IMR-90 (cell line): ENCODE data around the gene RASGRP1. TPM values are rescaled to one million over a fixed set of nuclear protein-coding genes. Genes with fewer than 3 reads are reported as not detected.

Experiments
- ATAC-seq: fragments of 200-7000 bp; cut with Tn5 transposase; 2 replicates; pipeline ENCODE4 v1.9.1; 2020; ENCODE audit warnings: low read depth, mild to moderate bottlenecking, moderate library complexity
- BruUV-seq: library from RNA; stranded (reverse); fragments of 400-500 nt; replicated peaks from 2 replicates; lab custom pipeline; 2021; lab: Mats Ljungman, UMichigan
- CTCF ChIA-PET: fragments of 300-600 bp; formaldehyde crosslinking; extraction: SDS; loops from one replicate; lab custom pipeline; 2021; ENCODE audit warnings: antibody characterized with exemption; lab: Yijun Ruan, JAX
- POLR2A ChIA-PET: fragments of 300-600 bp; sonication (Branson Sonifier 250); formaldehyde crosslinking; loops from one replicate; lab custom pipeline; 2022; ENCODE audit warnings: antibody characterized with exemption; ENCODE audit not compliant: unreplicated experiment; lab: Charles Lee
- DNase-seq: peaks from one replicate; pipeline ENCODE4 v3.0.0; 2013
- H2AFZ ChIP-seq: replicated peaks from 2 replicates; pipeline ENCODE3; 2013; ENCODE audit warnings: low read length, mild to moderate bottlenecking; ENCODE audit not compliant: poor library complexity
- H2AK5ac ChIP-seq: 2 replicates; pipeline ENCODE4 v1.6.1; 2013; ENCODE audit warnings: low read depth, low read length, inconsistent platforms
- H2AK9ac ChIP-seq: replicated peaks from 2 replicates; pipeline ENCODE3; 2013; ENCODE audit warnings: mild to moderate bottlenecking, low read depth, low read length, moderate library complexity; ENCODE audit not compliant: poor library complexity
- H2BK120ac ChIP-seq: 2 replicates; pipeline ENCODE4 v1.6.1; 2013; ENCODE audit warnings: low read depth, low read length, inconsistent platforms
- H2BK15ac ChIP-seq: 3 replicates; pipeline ENCODE4 v1.6.1; 2013; ENCODE audit warnings: low read depth, low read length, inconsistent platforms
- H2BK20ac ChIP-seq: 2 replicates; pipeline ENCODE4 v1.6.1; 2013; ENCODE audit warnings: low read depth, mild to moderate bottlenecking, inconsistent platforms, low read length, moderate library complexity
- H2BK5ac ChIP-seq: 2 replicates; pipeline ENCODE4 v1.6.1; 2013; ENCODE audit warnings: mild to moderate bottlenecking, low read depth, low read length, inconsistent platforms; ENCODE audit not compliant: poor library complexity, severe bottlenecking
- H3K14ac ChIP-seq: replicated peaks from 2 replicates; pipeline ENCODE4 v1.6.1; 2013; ENCODE audit warnings: low read depth, low read length, inconsistent platforms
- H3K18ac ChIP-seq: 2 replicates; pipeline ENCODE4 v1.6.1; 2013; ENCODE audit warnings: low read depth, low read length, control low read depth
- H3K23ac ChIP-seq: 2 replicates; pipeline ENCODE4 v1.6.1; 2013; ENCODE audit warnings: low read depth, low read length, inconsistent platforms
- H3K27ac ChIP-seq: 2 replicates; pipeline ENCODE4 v1.5.1; 2013; ENCODE audit warnings: mild to moderate bottlenecking, control low read depth, low read length; ENCODE audit not compliant: insufficient read depth
- H3K27me3 ChIP-seq: 2 replicates; pipeline ENCODE4 v1.6.1; 2013; ENCODE audit warnings: low read length; ENCODE audit not compliant: control insufficient read depth, insufficient read depth
- H3K36me3 ChIP-seq: 2 replicates; pipeline ENCODE4 v1.6.1; 2013; ENCODE audit warnings: low read length, mixed read lengths; ENCODE audit not compliant: control insufficient read depth, insufficient read depth
- H3K4ac ChIP-seq: 2 replicates; pipeline ENCODE4 v1.6.1; 2013; ENCODE audit warnings: low read depth, low read length, inconsistent platforms
- H3K4me1 ChIP-seq: 2 replicates; pipeline ENCODE4 v1.6.1; 2013; ENCODE audit warnings: low read length, mixed read lengths; ENCODE audit not compliant: control insufficient read depth, insufficient read depth
- H3K4me2 ChIP-seq: 2 replicates; pipeline ENCODE4 v1.6.1; 2013; ENCODE audit warnings: low read depth, mild to moderate bottlenecking, control low read depth, low read length, moderate library complexity
- H3K4me3 ChIP-seq: 2 replicates; pipeline ENCODE4 v1.5.1; 2013; ENCODE audit warnings: low read depth, mild to moderate bottlenecking, control low read depth, low read length, moderate library complexity; ENCODE audit not compliant: insufficient read depth
- H3K56ac ChIP-seq: 2 replicates; pipeline ENCODE4 v1.6.1; 2013; ENCODE audit warnings: low read length, inconsistent platforms; ENCODE audit not compliant: insufficient read depth; ENCODE audit errors: extremely low read depth
- H3K79me1 ChIP-seq, 2 experiments: 2 replicates each; pipeline ENCODE4 v1.6.1; 2013; ENCODE audit warnings: low read length in 2 of 2, inconsistent platforms in 1 of 2, low read depth in 1 of 2
- H3K9ac ChIP-seq: 2 replicates; pipeline ENCODE4 v1.6.1; 2013; ENCODE audit warnings: low read depth, low read length, control low read depth
- H3K9me1 ChIP-seq: 2 replicates; pipeline ENCODE4 v1.6.1; 2013; ENCODE audit warnings: low read length, inconsistent platforms; ENCODE audit not compliant: insufficient read depth
- H3K9me3 ChIP-seq: 2 replicates; pipeline ENCODE4 v1.6.1; 2013; ENCODE audit warnings: low read length; ENCODE audit not compliant: control insufficient read depth, insufficient read depth
- H4K20me1 ChIP-seq: 2 replicates; pipeline ENCODE4 v1.6.1; 2013; ENCODE audit warnings: low read length, inconsistent platforms; ENCODE audit not compliant: insufficient read depth
- H4K5ac ChIP-seq: 2 replicates; pipeline ENCODE4 v1.6.1; 2013; ENCODE audit warnings: mild to moderate bottlenecking, low read depth, low read length, control low read depth
- H4K8ac ChIP-seq, 2 experiments: 2 replicates each; pipeline ENCODE4 v1.6.1; 2013; ENCODE audit warnings: low read depth in 2 of 2, low read length in 2 of 2, control low read depth in 1 of 2, inconsistent platforms in 1 of 2
- H4K91ac ChIP-seq: 2 replicates; pipeline ENCODE4 v1.6.1; 2013; ENCODE audit warnings: low read depth, low read length, inconsistent platforms; ENCODE audit not compliant: insufficient read depth
- BHLHE40 ChIP-seq: fragments of 150-350 bp; IDR thresholded peaks from 2 replicates; pipeline ENCODE4 v1.6.1; 2016; ENCODE audit warnings: mild to moderate bottlenecking, low read depth, low read length
- CHD1 ChIP-seq: IDR thresholded peaks from 2 replicates; pipeline ENCODE4 v1.6.1; 2012; ENCODE audit warnings: low read depth, low read length, improper control_type of control experiment
- MAFK ChIP-seq: IDR thresholded peaks from 2 replicates; pipeline ENCODE4 v1.6.1; 2012; ENCODE audit warnings: low read depth, low read length, improper control_type of control experiment
- MAZ ChIP-seq: IDR thresholded peaks from 2 replicates; pipeline ENCODE4 v1.6.1; 2012; ENCODE audit warnings: low read depth, mild to moderate bottlenecking, low read length, improper control_type of control experiment, moderate library complexity, borderline replicate concordance
- POLR2A ChIP-seq: IDR thresholded peaks from 2 replicates; pipeline ENCODE4 v1.6.1; 2012; ENCODE audit warnings: mild to moderate bottlenecking, low read depth, low read length
- RAD21 ChIP-seq: IDR thresholded peaks from 2 replicates; pipeline ENCODE4 v1.6.1; 2012; ENCODE audit warnings: low read length, improper control_type of control experiment
- SMC3 ChIP-seq: fragments of 150-350 bp; IDR thresholded peaks from 2 replicates; pipeline ENCODE4 v1.6.1; 2016; ENCODE audit warnings: low read depth, mild to moderate bottlenecking, antibody characterized with exemption, low read length, moderate library complexity
- WGBS, 2 experiments: methylation state at CpG; one replicate each; pipeline versions ENCODE4 v1.1.5 to v1.1.7; 2013; ENCODE audit warnings: missing lambda C conversion rate in 2 of 2; ENCODE audit not compliant: insufficient read length in 1 of 2; ENCODE audit errors: extremely low coverage in 2 of 2; 5-methylcytosine and 5-hydroxymethylcytosine counted together
- dilution Hi-C: fragments of 300-500 bp; cut with HindIII; formaldehyde crosslinking; loops from one replicate; pipeline ENCODE4 v1.14.3; 2018; ENCODE audit warnings: low sequenced_read_pairs; ENCODE audit not compliant: unreplicated experiment
- in situ Hi-C: fragments of 300-500 bp; cut with MboI; formaldehyde crosslinking; loops from 3 replicates; pipeline ENCODE4 v1.14.3; 2019; ENCODE audit warnings: low sequenced_read_pairs, inconsistent platforms, mixed read lengths
- intact Hi-C: fragments of 100-400 bp; cut with micrococcal nuclease; formaldehyde crosslinking; loops from 2 replicates; pipeline ENCODE4 v1.10.0; 2022
- polyA plus RNA-seq, 3 experiments: library from polyadenylated mRNA; depleted of rRNA; stranded (reverse); fragments of >200 nt; gene quantifications; 2 replicates each; pipeline ENCODE4 v1.2.3, GENCODE V29; 2012; ENCODE audit warnings: low replicate concordance in 1 of 3
- total RNA-seq: library from RNA; depleted of rRNA; stranded (reverse); fragments of >200 nt; gene quantifications from 2 replicates; pipeline ENCODE4 v1.2.3, GENCODE V29; 2012

RASGRP1 gene
- total and polyA plus RNA-seq, 2 of the 4 experiments (the other 2 are of a cell fraction), result 1.4 to 3.2 TPM

- TF ChIP-seq CHD1, result no peak
- no peak for TF ChIP-seq MAFK
These were observed 10.3 kb downstream of the RASGRP1 start (continued) for GRCh38 chr15:38554354-38554753.

- Histone ChIP-seq H3K4me3 (no peak overlapping the region), H3K79me1 (no peaks in the 10 kb centered on the region), H3K14ac (no peak overlapping the region), H4K20me1 (no peaks in the 10 kb centered on the region), H3K27me3 (no peaks in the 10 kb centered on the region), H3K23ac (no peak overlapping the region), H3K9ac (no peak overlapping the region), H2AK9ac (no peak overlapping the region), H3K4ac (no peak overlapping the region), H2BK20ac (no peak overlapping the region), H4K5ac (peak overlapping the region; percentile 72; the same call in 1 of the 2 replicates), H3K27ac (no peak overlapping the region), H4K8ac (no peak overlapping the region), H2AFZ (no peak overlapping the region), H3K18ac (peak overlapping the region; percentile 71; the same call in 1 of the 2 replicates), H2AK5ac (no peak overlapping the region), H2BK5ac (no peak overlapping the region), H4K91ac (no peak overlapping the region; the same call in 1 of the 2 replicates), H3K9me1 (peaks cover 7% of the 10 kb centered on the region), H3K4me2 (no peak overlapping the region), H3K9me3 (no peaks in the 10 kb centered on the region), H2BK120ac (no peak overlapping the region), H3K56ac (no peak overlapping the region), H3K36me3 (no peaks in the 10 kb centered on the region), H3K4me1 (peaks cover 28% of the 10 kb centered on the region), H2BK15ac (0 out of 3 replicates have a peak overlapping the region, but pooled peaks have one; percentile 6)
- DNase-seq, result no peak
- TF ChIP-seq POLR2A (no peak), BHLHE40 (no peak), SMC3 (no peak), MAZ (no peak), RAD21 (no peak)
- intact Hi-C loops (no loop called here), dilution Hi-C loops (no loop called here), in situ Hi-C loops (no loop called here)
- CTCF ChIA-PET, result interaction anchor here (0.6 to 1.6 kb wide), 3 partner anchors 8 to 18 kb away, joined by 3 to 5 read pairs (median 4); no protein-coding TSS in a partner anchor
- BruUV-seq, result no TSS peak
- POLR2A ChIA-PET, result no interaction called here
- ATAC-seq, result no peak
- WGBS, 2 experiments, result 40% methylated on average over 1 of the region's 4 CpGs; no CpG with 5 or more reads in 1 of the 2 experiments
These were observed 11.5 kb downstream of the RASGRP1 start for GRCh38 chr15:38553071-38553470.
